Measurements from ENCODE around the gene ZNF575. TPM values are rescaled to one million over a fixed set of nuclear protein-coding genes. Genes with fewer than 3 reads are reported as not detected.
"Not testable (repeated sequence)": the region's sequence is repeated elsewhere in the genome, so short reads cannot be mapped to it uniquely, and the experiment has no call there.

The ZNF575 gene
- total RNA-seq, 1 experiment from 2014 or later: 2.8 TPM

DNA sequence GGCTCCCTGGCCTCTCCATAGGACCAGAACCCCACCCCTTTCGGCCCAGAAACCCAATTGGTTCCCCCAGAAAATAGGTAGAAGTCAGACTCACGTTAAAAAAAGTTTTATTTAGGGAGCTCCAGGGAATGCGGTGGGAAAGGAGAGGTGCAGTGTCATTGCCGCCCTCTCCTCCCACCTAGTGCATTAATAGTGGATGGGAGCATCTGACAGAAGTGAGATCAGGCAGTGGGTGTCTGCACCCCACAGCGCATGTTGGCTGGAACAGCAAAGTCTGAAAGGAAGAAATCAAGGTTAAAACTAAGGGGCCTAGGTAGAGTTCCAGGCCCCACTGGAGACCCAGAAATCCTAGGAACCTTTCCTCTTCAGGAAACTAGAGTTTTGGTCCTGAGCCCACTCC, 26.4 kb upstream of the ZNF575 start:
- no TSS peak for BruUV-seq (replicated peaks)
- CTCF ChIA-PET: no interaction called here

DNA sequence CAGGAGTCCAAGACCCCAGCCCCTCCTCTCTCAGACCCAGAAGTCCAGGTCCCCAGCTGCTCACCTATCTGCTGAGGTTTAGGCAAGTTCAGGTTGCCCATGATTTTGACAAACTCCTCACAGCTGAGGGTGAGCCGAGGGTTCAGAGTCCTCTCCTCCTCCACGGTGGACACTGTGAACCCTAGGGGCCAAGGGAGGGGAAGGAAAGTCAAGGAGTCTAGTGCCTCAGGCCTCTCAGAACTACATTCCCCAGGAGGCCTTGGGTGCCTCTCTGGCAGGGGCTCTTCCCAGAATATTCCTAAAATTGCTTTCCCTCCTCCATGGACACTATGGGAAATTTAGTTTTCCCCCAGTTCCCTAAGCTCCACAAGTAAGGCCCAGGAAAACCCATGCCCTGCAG, 25.1 kb upstream of the ZNF575 start:
- Histone ChIP-seq H3K9me3 (ENCODE audit: low read depth, low read length, poor library complexity, severe bottlenecking) (no peaks in the 10 kb centered on the region), H3K4me3 (ENCODE audit: low read depth, low read length, poor library complexity, severe bottlenecking) (no peak overlapping the region), H3K27ac (ENCODE audit: low read depth, low read length, poor library complexity, severe bottlenecking) (no peak overlapping the region), H3K27me3 (replicated peaks; ENCODE audit: insufficient read depth, low read depth, low read length, poor library complexity) (no peaks in the 10 kb centered on the region), H3K4me1 (ENCODE audit: insufficient read depth, low read length, poor library complexity, severe bottlenecking) (peaks cover 3% of the 10 kb centered on the region), H3K36me3 (ENCODE audit: insufficient read depth, low read length, poor library complexity, severe bottlenecking) (peaks cover 5% of the 10 kb centered on the region)
- no TSS peak for BruUV-seq (replicated peaks)
- TF ChIP-seq EZH2 (IDR thresholded peaks at IDR 0.05; ENCODE audit: borderline replicate concordance, low read depth, low read length, poor library complexity, severe bottlenecking): no peak
- TF ChIP-seq, protein P1, sequence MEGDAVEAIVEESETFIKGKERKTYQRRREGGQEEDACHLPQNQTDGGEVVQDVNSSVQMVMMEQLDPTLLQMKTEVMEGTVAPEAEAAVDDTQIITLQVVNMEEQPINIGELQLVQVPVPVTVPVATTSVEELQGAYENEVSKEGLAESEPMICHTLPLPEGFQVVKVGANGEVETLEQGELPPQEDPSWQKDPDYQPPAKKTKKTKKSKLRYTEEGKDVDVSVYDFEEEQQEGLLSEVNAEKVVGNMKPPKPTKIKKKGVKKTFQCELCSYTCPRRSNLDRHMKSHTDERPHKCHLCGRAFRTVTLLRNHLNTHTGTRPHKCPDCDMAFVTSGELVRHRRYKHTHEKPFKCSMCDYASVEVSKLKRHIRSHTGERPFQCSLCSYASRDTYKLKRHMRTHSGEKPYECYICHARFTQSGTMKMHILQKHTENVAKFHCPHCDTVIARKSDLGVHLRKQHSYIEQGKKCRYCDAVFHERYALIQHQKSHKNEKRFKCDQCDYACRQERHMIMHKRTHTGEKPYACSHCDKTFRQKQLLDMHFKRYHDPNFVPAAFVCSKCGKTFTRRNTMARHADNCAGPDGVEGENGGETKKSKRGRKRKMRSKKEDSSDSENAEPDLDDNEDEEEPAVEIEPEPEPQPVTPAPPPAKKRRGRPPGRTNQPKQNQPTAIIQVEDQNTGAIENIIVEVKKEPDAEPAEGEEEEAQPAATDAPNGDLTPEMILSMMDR (conservative IDR thresholded peaks at IDR 0.05; ENCODE audit: low read depth, low read length): no peak
- CTCF ChIA-PET: no interaction called here
- no peak for DNase-seq (ENCODE audit: low spot score)
- intact Hi-C loops (cut with micrococcal nuclease; ENCODE audit: unreplicated experiment): no loop called here
- POLR2A ChIA-PET (ENCODE audit: low non-redundant PET): no interaction called here

More for the DNA sequence above, 26.4 kb upstream of the ZNF575 start:
- Histone ChIP-seq H3K27me3 (replicated peaks; ENCODE audit: insufficient read depth, low read depth, low read length, poor library complexity) (no peaks in the 10 kb centered on the region), H3K9me3 (ENCODE audit: low read depth, low read length, poor library complexity, severe bottlenecking) (no peaks in the 10 kb centered on the region), H3K36me3 (ENCODE audit: insufficient read depth, low read length, poor library complexity, severe bottlenecking) (peaks cover 5% of the 10 kb centered on the region), H3K4me3 (ENCODE audit: low read depth, low read length, poor library complexity, severe bottlenecking) (no peak overlapping the region), H3K27ac (ENCODE audit: low read depth, low read length, poor library complexity, severe bottlenecking) (no peak overlapping the region), H3K4me1 (ENCODE audit: insufficient read depth, low read length, poor library complexity, severe bottlenecking) (peaks cover 5% of the 10 kb centered on the region)
- DNase-seq (ENCODE audit: low spot score): no peak
- POLR2A ChIA-PET (ENCODE audit: low non-redundant PET): no interaction called here
- no peak for TF ChIP-seq EZH2 (IDR thresholded peaks at IDR 0.05; ENCODE audit: borderline replicate concordance, low read depth, low read length, poor library complexity, severe bottlenecking)
- intact Hi-C loops (cut with micrococcal nuclease; ENCODE audit: unreplicated experiment): no loop called here

DNA sequence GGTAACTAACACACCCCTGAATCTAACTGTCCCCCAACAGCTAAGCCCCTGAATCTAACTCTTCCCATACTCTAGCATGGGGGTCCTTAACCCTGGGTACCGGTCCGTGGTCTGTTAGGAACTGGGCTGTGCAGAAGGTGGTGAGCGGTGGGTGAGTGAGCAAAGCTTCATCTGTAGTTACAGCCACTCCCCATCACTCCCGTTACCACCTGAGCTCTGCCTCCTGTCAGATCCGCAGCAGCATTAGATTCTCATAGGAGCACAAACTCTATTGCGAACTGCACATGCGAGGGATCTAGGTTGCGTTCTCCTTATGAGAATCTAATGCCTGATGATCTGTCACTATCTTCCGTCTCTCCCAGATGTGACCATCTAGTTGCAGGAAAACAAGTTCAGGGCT, 22.3 kb upstream of the ZNF575 start:
- Histone ChIP-seq H3K4me1 (ENCODE audit: insufficient read depth, low read length, poor library complexity, severe bottlenecking) (no peaks in the 10 kb centered on the region), H3K27me3 (replicated peaks; ENCODE audit: insufficient read depth, low read depth, low read length, poor library complexity) (no peaks in the 10 kb centered on the region), H3K4me3 (ENCODE audit: low read depth, low read length, poor library complexity, severe bottlenecking) (no peak overlapping the region), H3K27ac (ENCODE audit: low read depth, low read length, poor library complexity, severe bottlenecking) (no peak overlapping the region), H3K9me3 (ENCODE audit: low read depth, low read length, poor library complexity, severe bottlenecking) (no peaks in the 10 kb centered on the region), H3K36me3 (ENCODE audit: insufficient read depth, low read length, poor library complexity, severe bottlenecking) (peaks cover 5% of the 10 kb centered on the region)
- intact Hi-C loops (cut with micrococcal nuclease; ENCODE audit: unreplicated experiment): no loop called here
- ChIA-PET POLR2A (ENCODE audit: low non-redundant PET) (interaction anchor here (0.6 kb wide), 1 partner anchor 123 kb away, joined by 6 read pairs; no protein-coding TSS in a partner anchor), CTCF (interaction anchor here (0.6 to 2.0 kb wide), 3 partner anchors 9 to 65 kb away, joined by 4 to 9 read pairs (median 6); no protein-coding TSS in a partner anchor)
- TF ChIP-seq, protein P1 (conservative IDR thresholded peaks at IDR 0.05; ENCODE audit: low read depth, low read length): no peak
- no peak for TF ChIP-seq EZH2 (IDR thresholded peaks at IDR 0.05; ENCODE audit: borderline replicate concordance, low read depth, low read length, poor library complexity, severe bottlenecking)
- DNase-seq (ENCODE audit: low spot score): no peak
- BruUV-seq (replicated peaks): no TSS peak

DNA sequence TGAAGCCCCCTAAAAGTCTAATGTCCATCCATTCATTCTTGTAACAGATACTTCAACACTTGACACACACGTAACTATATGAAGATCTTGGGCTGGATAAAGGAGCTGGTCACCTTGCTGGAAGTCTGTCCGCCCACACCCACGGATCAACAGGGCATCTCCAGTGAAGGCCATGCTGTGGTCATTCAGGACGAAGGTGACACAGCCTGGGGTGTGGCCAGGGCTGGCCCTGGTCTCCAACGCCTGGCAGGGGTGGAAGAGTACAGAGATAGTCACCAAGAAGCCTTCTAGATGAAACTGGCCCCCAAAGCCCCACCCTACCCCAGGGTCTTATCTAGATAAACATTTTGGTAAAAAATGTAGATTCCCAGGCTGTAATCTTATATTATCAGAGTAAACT, 21.7 kb upstream of the ZNF575 start:
- no peak for DNase-seq (ENCODE audit: low spot score)
- BruUV-seq (replicated peaks): no TSS peak
- Histone ChIP-seq H3K27me3 (replicated peaks; ENCODE audit: insufficient read depth, low read depth, low read length, poor library complexity) (no peaks in the 10 kb centered on the region), H3K4me1 (ENCODE audit: insufficient read depth, low read length, poor library complexity, severe bottlenecking) (no peaks in the 10 kb centered on the region), H3K36me3 (ENCODE audit: insufficient read depth, low read length, poor library complexity, severe bottlenecking) (peaks cover 5% of the 10 kb centered on the region), H3K9me3 (ENCODE audit: low read depth, low read length, poor library complexity, severe bottlenecking) (no peaks in the 10 kb centered on the region), H3K4me3 (ENCODE audit: low read depth, low read length, poor library complexity, severe bottlenecking) (no peak overlapping the region), H3K27ac (ENCODE audit: low read depth, low read length, poor library complexity, severe bottlenecking) (no peak overlapping the region)
- intact Hi-C loops (cut with micrococcal nuclease; ENCODE audit: unreplicated experiment): no loop called here
- ChIA-PET POLR2A (ENCODE audit: low non-redundant PET) (no interaction called here), CTCF (interaction anchor here (0.6 to 2.0 kb wide), 2 partner anchors 8 to 9 kb away, joined by 4 to 9 read pairs; no protein-coding TSS in a partner anchor)
- TF ChIP-seq, protein P1 (conservative IDR thresholded peaks at IDR 0.05; ENCODE audit: low read depth, low read length): no peak
- no peak for TF ChIP-seq EZH2 (IDR thresholded peaks at IDR 0.05; ENCODE audit: borderline replicate concordance, low read depth, low read length, poor library complexity, severe bottlenecking)

DNA sequence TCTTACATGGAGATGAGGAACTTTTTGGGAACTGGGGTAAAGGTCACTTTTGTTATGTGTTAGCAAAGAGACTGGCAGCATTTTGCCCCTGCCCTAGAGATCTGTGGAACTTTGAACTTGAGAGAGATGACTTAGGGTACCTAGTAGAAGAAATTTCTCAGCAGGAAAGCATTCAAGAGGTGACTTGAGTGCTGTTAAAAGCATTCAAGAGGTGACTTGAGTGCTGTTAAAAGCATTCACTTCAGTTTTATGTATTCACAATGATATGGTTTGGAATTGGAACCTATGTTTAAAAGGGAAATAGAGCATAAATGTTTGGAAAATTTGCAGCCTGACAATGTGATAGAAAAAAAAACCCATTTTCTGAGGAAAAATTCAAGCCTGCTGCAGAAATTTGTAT, 20.6 kb upstream of the ZNF575 start:
- H3K4me1 ChIP-seq (ENCODE audit: insufficient read depth, low read length, poor library complexity, severe bottlenecking); H3K27ac ChIP-seq (ENCODE audit: low read depth, low read length, poor library complexity, severe bottlenecking); H3K27me3 ChIP-seq (replicated peaks; ENCODE audit: insufficient read depth, low read depth, low read length, poor library complexity); intact Hi-C loops (cut with micrococcal nuclease; ENCODE audit: unreplicated experiment); DNase-seq (ENCODE audit: low spot score); CTCF ChIA-PET; H3K4me3 ChIP-seq (ENCODE audit: low read depth, low read length, poor library complexity, severe bottlenecking); POLR2A ChIA-PET (ENCODE audit: low non-redundant PET); H3K36me3 ChIP-seq (ENCODE audit: insufficient read depth, low read length, poor library complexity, severe bottlenecking); BruUV-seq (replicated peaks); H3K9me3 ChIP-seq (ENCODE audit: low read depth, low read length, poor library complexity, severe bottlenecking): not testable (repeated sequence)
